H9 (cell line): Measurements from ENCODE around the gene DAPL1. TPM values are rescaled to one million over a fixed set of nuclear protein-coding genes. Genes with fewer than 3 reads are reported as not detected.
"Not testable (repeated sequence)": the region's sequence is repeated elsewhere in the genome, so short reads cannot be mapped to it uniquely, and the experiment has no call there.

Experiments used
- DNase-seq: peaks from one replicate; pipeline ENCODE4 v3.0.0-alpha.2; 2017
- H2AFZ ChIP-seq: one replicate; pipeline ENCODE4 v1.6.1; 2013; ENCODE audit warnings: mild to moderate bottlenecking, low read length, control low read depth, moderate library complexity
- H2AK5ac ChIP-seq: 2 replicates; pipeline ENCODE4 v1.6.1; 2013; ENCODE audit warnings: low read length, control low read depth, mixed read lengths; ENCODE audit not compliant: insufficient read length
- H2BK120ac ChIP-seq: one replicate; pipeline ENCODE4 v1.6.1; 2013; ENCODE audit warnings: low read depth, mild to moderate bottlenecking, low read length, control low read depth, inconsistent platforms; ENCODE audit not compliant: poor library complexity, severe bottlenecking
- H2BK12ac ChIP-seq: 2 replicates; pipeline ENCODE4 v1.6.1; 2013; ENCODE audit warnings: low read length, control low read depth, mixed read lengths, low read depth; ENCODE audit not compliant: insufficient read length
- H2BK15ac ChIP-seq: 2 replicates; pipeline ENCODE4 v1.6.1; 2013; ENCODE audit warnings: low read depth, low read length, control low read depth
- H2BK20ac ChIP-seq: one replicate; pipeline ENCODE4 v1.6.1; 2013; ENCODE audit warnings: low read depth, mild to moderate bottlenecking, low read length, control low read depth, inconsistent platforms; ENCODE audit not compliant: poor library complexity, severe bottlenecking
- H2BK5ac ChIP-seq: 2 replicates; pipeline ENCODE4 v1.6.1; 2013; ENCODE audit warnings: low read length, control low read depth, mixed read lengths; ENCODE audit not compliant: insufficient read length
- H3K14ac ChIP-seq: 2 replicates; pipeline ENCODE4 v1.6.1; 2013; ENCODE audit warnings: low read length, control low read depth; ENCODE audit not compliant: insufficient read depth
- H3K18ac ChIP-seq: 2 replicates; pipeline ENCODE4 v1.6.1; 2013; ENCODE audit warnings: low read depth, mild to moderate bottlenecking, mixed read lengths, low read length, control low read depth; ENCODE audit not compliant: insufficient read length
- H3K23ac ChIP-seq: 2 replicates; pipeline ENCODE4 v1.6.1; 2013; ENCODE audit warnings: low read length, control low read depth, mixed read lengths, low read depth; ENCODE audit not compliant: insufficient read length
- H3K23me2 ChIP-seq: 2 replicates; pipeline ENCODE4 v1.6.1; 2013; ENCODE audit warnings: low read depth, mild to moderate bottlenecking, mixed read lengths, low read length, control low read depth; ENCODE audit not compliant: insufficient read length, poor library complexity, severe bottlenecking
- H3K27ac ChIP-seq: 2 replicates; pipeline ENCODE4 v1.5.1; 2013; ENCODE audit warnings: low read length, control low read depth, mixed read lengths, low read depth; ENCODE audit not compliant: insufficient read length
- H3K27me3 ChIP-seq: 2 replicates; pipeline ENCODE4 v1.6.1; 2013; ENCODE audit warnings: low read length, control low read depth, inconsistent platforms; ENCODE audit not compliant: insufficient read depth
- H3K4ac ChIP-seq: 2 replicates; pipeline ENCODE4 v1.6.1; 2013; ENCODE audit warnings: low read depth, mild to moderate bottlenecking, control low read depth, inconsistent platforms, low read length, moderate library complexity
- H3K4me1 ChIP-seq: 2 replicates; pipeline ENCODE4 v1.6.1; 2013; ENCODE audit warnings: low read length, control low read depth, inconsistent platforms; ENCODE audit not compliant: insufficient read depth
- H3K4me2 ChIP-seq: 2 replicates; pipeline ENCODE4 v1.6.1; 2013; ENCODE audit warnings: low read length, control low read depth, mixed read lengths; ENCODE audit not compliant: insufficient read length, insufficient read depth
- H3K56ac ChIP-seq: 2 replicates; pipeline ENCODE4 v1.6.1; 2013; ENCODE audit warnings: low read depth, mild to moderate bottlenecking, mixed read lengths, low read length, control low read depth; ENCODE audit not compliant: insufficient read length
- H3K79me1 ChIP-seq: 2 replicates; pipeline ENCODE4 v1.6.1; 2013; ENCODE audit warnings: low read depth, mild to moderate bottlenecking, moderate library complexity, low read length, control low read depth, inconsistent platforms; ENCODE audit not compliant: insufficient read depth, poor library complexity, severe bottlenecking
- H3K79me2 ChIP-seq: 2 replicates; pipeline ENCODE4 v1.6.1; 2013; ENCODE audit warnings: low read length, control low read depth, inconsistent platforms; ENCODE audit not compliant: insufficient read depth
- H3K9ac ChIP-seq: 2 replicates; pipeline ENCODE4 v1.6.1; 2013; ENCODE audit warnings: low read length, control low read depth, mixed read lengths; ENCODE audit not compliant: insufficient read length; ENCODE audit errors: extremely low read depth
- H3K9me3 ChIP-seq: one replicate; pipeline ENCODE4 v1.6.1; 2013; ENCODE audit warnings: low read depth, low read length, inconsistent platforms; ENCODE audit not compliant: control insufficient read depth
- H3T11ph ChIP-seq: one replicate; pipeline ENCODE4 v1.6.1; 2013; ENCODE audit warnings: mild to moderate bottlenecking, low read length, control low read depth, inconsistent platforms
- H4K20me1 ChIP-seq: one replicate; pipeline ENCODE4 v1.6.1; 2013; ENCODE audit not compliant: control insufficient read depth, insufficient read length, insufficient read depth
- H4K5ac ChIP-seq: 2 replicates; pipeline ENCODE4 v1.6.1; 2013; ENCODE audit warnings: low read depth, mild to moderate bottlenecking, mixed read lengths, low read length, control low read depth; ENCODE audit not compliant: insufficient read length
- H4K8ac ChIP-seq: replicated peaks from 2 replicates; pipeline ENCODE4 v1.6.1; 2013; ENCODE audit warnings: low read length, control low read depth, mixed read lengths, low read depth; ENCODE audit not compliant: insufficient read length
- H4K91ac ChIP-seq: 2 replicates; pipeline ENCODE4 v1.6.1; 2013; ENCODE audit warnings: low read depth, mild to moderate bottlenecking, moderate library complexity, mixed read lengths, low read length, control low read depth; ENCODE audit not compliant: insufficient read length
- H3K27ac Mint-ChIP-seq, 3 experiments: 2 replicates in 2 of 3; 3 replicates in 1 of 3; pipeline ENCODE4 v1.8.0; 2020 to 2021; ENCODE audit warnings: mixed read lengths in 3 of 3, mild to moderate bottlenecking in 1 of 3, moderate library complexity in 1 of 3
- H3K27me3 Mint-ChIP-seq: 2 replicates; pipeline ENCODE4 v1.8.0; 2021; ENCODE audit warnings: low read depth, mild to moderate bottlenecking, moderate library complexity, mixed read lengths
- H3K36me3 Mint-ChIP-seq, 3 experiments: 2 replicates in 2 of 3; 3 replicates in 1 of 3; pipeline ENCODE4 v1.8.0; 2020 to 2021; ENCODE audit warnings: low read depth in 3 of 3, mixed read lengths in 3 of 3; ENCODE audit not compliant: insufficient read depth in 1 of 3
- H3K4me1 Mint-ChIP-seq, 2 experiments: 2 replicates each; pipeline ENCODE4 v1.8.0; 2020; ENCODE audit warnings: mixed read lengths in 2 of 2
- H3K4me3 Mint-ChIP-seq, 2 experiments: 2 replicates in 1 of 2; 3 replicates in 1 of 2; pipeline ENCODE4 v1.8.0; 2020 to 2021; ENCODE audit warnings: mild to moderate bottlenecking in 2 of 2, mixed read lengths in 2 of 2, moderate library complexity in 1 of 2
- H3K9me3 Mint-ChIP-seq, 2 experiments: 2 replicates in 1 of 2; 3 replicates in 1 of 2; pipeline ENCODE4 v1.8.0; 2020; ENCODE audit warnings: mild to moderate bottlenecking in 2 of 2, mixed read lengths in 2 of 2, moderate library complexity in 1 of 2
- WGBS: extraction: QIAGEN DNeasy Blood & Tissue Kit; methylation state at CpG from one replicate; pipeline ENCODE4 v1.1.7; 2013; ENCODE audit warnings: missing lambda C conversion rate, low lambda C conversion rate, mixed read lengths; ENCODE audit not compliant: insufficient read length; ENCODE audit errors: extremely low coverage; 5-methylcytosine and 5-hydroxymethylcytosine counted together
- total RNA-seq: library from RNA; stranded (reverse); gene quantifications from 2 replicates; pipeline ENCODE4 v1.2.1, GENCODE V29; 2021
- TF ChIP-seq, protein P1 (sequence below): fragments of 200-600 bp; sonication (generic); conservative IDR thresholded peaks from 3 replicates; pipeline ENCODE4 v1.8.0; 2021; ENCODE audit warnings: antibody characterized with exemption, mild to moderate bottlenecking

The DAPL1 gene
- total RNA-seq, 1 experiment from 2014 or later, result not detected

DNA sequence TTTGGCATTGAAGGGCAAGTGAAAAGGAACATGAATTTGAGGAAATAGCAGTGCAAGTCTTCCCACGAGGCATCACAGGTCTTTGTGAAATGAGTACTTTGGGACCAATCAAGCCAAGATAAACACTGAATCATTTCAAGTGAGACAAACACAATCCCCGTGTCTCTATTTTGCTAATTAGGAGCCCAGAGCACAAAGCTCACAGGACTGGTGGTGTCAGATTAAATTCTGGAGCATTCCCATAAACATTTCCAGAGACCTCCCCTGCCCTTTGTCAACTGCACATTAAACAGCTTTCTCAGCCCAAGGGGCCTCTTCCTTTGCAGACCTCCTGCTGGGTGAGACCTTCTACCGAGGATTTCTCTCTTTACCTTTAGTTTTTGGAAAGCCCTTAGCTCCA lies 50.7 kb downstream of the DAPL1 start:
- H2BK5ac ChIP-seq, result no peak overlapping the region
- H4K5ac ChIP-seq, result no peak overlapping the region
- H4K8ac ChIP-seq, result no peak overlapping the region
- no peak for DNase-seq
- H2BK12ac ChIP-seq, result no peak overlapping the region
- H3K56ac ChIP-seq, result no peak overlapping the region
- Mint-ChIP-seq H3K36me3 (no peaks in the 10 kb centered on the region), H3K27me3 (0 out of 2 replicates have a peak, but pooled peaks cover 1% of the 10 kb centered on the region), H3K4me1 (peaks cover 18 to 19% of the 10 kb centered on the region in 2 experiments), H3K9me3 (no peaks in the 10 kb centered on the region), H3K27ac (no peak overlapping the region; a peak in 1 of 7 replicates), H3K4me3 (no peak overlapping the region)
- no peak overlapping the region for H2AFZ ChIP-seq
- H3K27ac ChIP-seq, result no peak overlapping the region
- no peak overlapping the region for H2BK15ac ChIP-seq
- no peak overlapping the region for H3K4me2 ChIP-seq
- peaks cover 5% of the 10 kb centered on the region; the same call in 1 of the 2 replicates for H3K4me1 ChIP-seq
- no CpG with 5 or more reads among the region's 3 CpGs for WGBS
- H3K79me2 ChIP-seq, result no peaks in the 10 kb centered on the region
- H3K9ac ChIP-seq, result no peak overlapping the region
- H3K4ac ChIP-seq, result no peak overlapping the region
- H3K79me1 ChIP-seq, result no peaks in the 10 kb centered on the region
- no peak overlapping the region for H2BK120ac ChIP-seq
- no peak overlapping the region for H2AK5ac ChIP-seq
- H4K91ac ChIP-seq, result no peak overlapping the region
- TF ChIP-seq, protein P1, sequence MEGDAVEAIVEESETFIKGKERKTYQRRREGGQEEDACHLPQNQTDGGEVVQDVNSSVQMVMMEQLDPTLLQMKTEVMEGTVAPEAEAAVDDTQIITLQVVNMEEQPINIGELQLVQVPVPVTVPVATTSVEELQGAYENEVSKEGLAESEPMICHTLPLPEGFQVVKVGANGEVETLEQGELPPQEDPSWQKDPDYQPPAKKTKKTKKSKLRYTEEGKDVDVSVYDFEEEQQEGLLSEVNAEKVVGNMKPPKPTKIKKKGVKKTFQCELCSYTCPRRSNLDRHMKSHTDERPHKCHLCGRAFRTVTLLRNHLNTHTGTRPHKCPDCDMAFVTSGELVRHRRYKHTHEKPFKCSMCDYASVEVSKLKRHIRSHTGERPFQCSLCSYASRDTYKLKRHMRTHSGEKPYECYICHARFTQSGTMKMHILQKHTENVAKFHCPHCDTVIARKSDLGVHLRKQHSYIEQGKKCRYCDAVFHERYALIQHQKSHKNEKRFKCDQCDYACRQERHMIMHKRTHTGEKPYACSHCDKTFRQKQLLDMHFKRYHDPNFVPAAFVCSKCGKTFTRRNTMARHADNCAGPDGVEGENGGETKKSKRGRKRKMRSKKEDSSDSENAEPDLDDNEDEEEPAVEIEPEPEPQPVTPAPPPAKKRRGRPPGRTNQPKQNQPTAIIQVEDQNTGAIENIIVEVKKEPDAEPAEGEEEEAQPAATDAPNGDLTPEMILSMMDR, result no peak
- H3K9me3 ChIP-seq, result no peaks in the 10 kb centered on the region
- H3K23me2 ChIP-seq, result no peaks in the 10 kb centered on the region
- H2BK20ac ChIP-seq, result no peak overlapping the region
- H3K18ac ChIP-seq, result no peak overlapping the region
- H3K23ac ChIP-seq, result no peak overlapping the region
- no peaks in the 10 kb centered on the region for H3K27me3 ChIP-seq
- H3K14ac ChIP-seq, result no peak overlapping the region
- no peaks in the 10 kb centered on the region for H4K20me1 ChIP-seq
- no peak overlapping the region for H3T11ph ChIP-seq

DNA sequence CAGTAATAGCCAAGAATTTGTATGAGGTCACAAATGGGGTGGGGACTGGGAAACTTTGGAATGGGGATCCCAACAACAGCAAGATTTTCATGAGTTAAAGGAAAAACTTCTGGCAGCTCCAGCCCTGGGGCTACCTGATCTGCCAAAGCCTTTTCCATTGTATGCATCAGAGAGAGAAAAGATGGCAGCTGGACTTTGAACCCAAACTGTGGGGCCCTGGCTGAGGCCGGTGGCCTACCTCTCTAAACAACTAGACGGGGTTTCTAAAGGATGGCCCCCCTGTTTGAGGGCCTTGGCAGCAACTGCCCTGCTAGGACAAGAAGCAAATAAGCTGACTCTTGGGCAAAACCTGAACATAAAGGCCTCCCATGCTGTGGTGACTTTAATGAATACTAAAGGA lies 52.4 kb downstream of the DAPL1 start:
- not testable (repeated sequence) for H3K4me1 ChIP-seq, H3K23ac ChIP-seq, H3K56ac ChIP-seq, H3K4me2 ChIP-seq, H3K79me2 ChIP-seq, H3K9ac ChIP-seq, H3T11ph ChIP-seq, H3K79me1 ChIP-seq, H4K20me1 ChIP-seq, H4K5ac ChIP-seq, H2BK5ac ChIP-seq, H3K14ac ChIP-seq, H3K18ac ChIP-seq, H3K27me3 ChIP-seq, H3K27me3 Mint-ChIP-seq, H3K36me3 Mint-ChIP-seq, H2AFZ ChIP-seq, H4K91ac ChIP-seq, DNase-seq, H3K9me3 ChIP-seq, H3K23me2 ChIP-seq, H3K9me3 Mint-ChIP-seq, H2AK5ac ChIP-seq, H3K27ac Mint-ChIP-seq, H3K4me3 Mint-ChIP-seq, H2BK12ac ChIP-seq, H4K8ac ChIP-seq, H2BK20ac ChIP-seq, H2BK15ac ChIP-seq, H2BK120ac ChIP-seq, H3K4ac ChIP-seq, H3K27ac ChIP-seq
- WGBS, result no CpG with 5 or more reads among the region's 2 CpGs
- H3K4me1 Mint-ChIP-seq, result peaks cover 18 to 19% of the 10 kb centered on the region in 2 experiments
